ENCODE data around the gene DUSP2. TPM values are rescaled to one million over a fixed set of nuclear protein-coding genes. Genes with fewer than 3 reads are reported as not detected.

DUSP2 gene
- polyA plus RNA-seq, 1 experiment = 0.94 TPM

- Histone ChIP-seq H3K27me3 (ENCODE audit: control insufficient read depth, insufficient read depth, low read length) (peaks cover 72% of the 10 kb centered on the region), H3K4me3 (ENCODE audit: low read depth, low read length) (no peak overlapping the region), H3K27ac (ENCODE audit: low read depth, low read length) (no peak overlapping the region), H3K9me3 (ENCODE audit: control insufficient read depth, insufficient read depth, low read length) (peaks cover 9% of the 10 kb centered on the region)
- CTCF ChIA-PET = interaction anchor here (0.6 to 3.5 kb wide), 12 partner anchors 10 to 125 kb away, joined by 3 to 24 read pairs (median 4); no protein-coding TSS in a partner anchor
- TF ChIP-seq CTCF (IDR thresholded peaks at IDR 0.05; ENCODE audit: low read depth, low read length) = no peak
- POLR2A ChIA-PET = no interaction called here
- no peak for DNase-seq (ENCODE audit: low read depth, low spot score)
These were observed 27.3 kb downstream of the DUSP2 start for GRCh38 chr2:96117701-96118588.

- TF ChIP-seq CTCF (IDR thresholded peaks at IDR 0.05; ENCODE audit: low read depth, low read length) = peak; percentile 45
- no peak overlapping the region for H3K4me3 ChIP-seq (ENCODE audit: low read depth, low read length)
- POLR2A ChIA-PET = no interaction called here
- H3K27ac ChIP-seq (ENCODE audit: low read depth, low read length) = no peak overlapping the region
- CTCF ChIA-PET = interaction anchor here (0.5 to 3.5 kb wide), 16 partner anchors 9 to 184 kb away, joined by 3 to 24 read pairs (median 4); no protein-coding TSS in a partner anchor
- peaks cover 69% of the 10 kb centered on the region for H3K27me3 ChIP-seq (ENCODE audit: control insufficient read depth, insufficient read depth, low read length)
- peaks cover 9% of the 10 kb centered on the region for H3K9me3 ChIP-seq (ENCODE audit: control insufficient read depth, insufficient read depth, low read length)
- DNase-seq (ENCODE audit: low read depth, low spot score) = no peak
These were observed 28.2 kb downstream of the DUSP2 start for GRCh38 chr2:96116879-96117533.

- no peak within 1 kb of the TSS; the same call in 1 of the 2 replicates for H3K4me3 ChIP-seq (ENCODE audit: low read depth, low read length)
- POLR2A ChIA-PET = interaction anchor here (0.6 kb wide), 1 partner anchor 14 kb away, joined by 8 read pairs; no protein-coding TSS in a partner anchor
These were observed 28.8 kb downstream of the DUSP2 start, which contains the start of gene ADRA2B for GRCh38 chr2:96116424-96116878. ADRA2B (minus strand) TSS chr2:96116571; CDS start chr2:96116149, 422 bp downstream.

GRCh38 chr2:96115631-96116423 lies 29.4 kb downstream of the DUSP2 start:
- H3K27ac ChIP-seq (ENCODE audit: low read depth, low read length) = no peak overlapping the region
- ChIA-PET CTCF (interaction anchor here (0.8 to 3.5 kb wide), 5 partner anchors 8 to 123 kb away, joined by 3 to 24 read pairs (median 7); no protein-coding TSS in a partner anchor), POLR2A (interaction anchor here (0.6 kb wide), 1 partner anchor 14 kb away, joined by 8 read pairs; no protein-coding TSS in a partner anchor)
- H3K9me3 ChIP-seq (ENCODE audit: control insufficient read depth, insufficient read depth, low read length) = peaks cover 9% of the 10 kb centered on the region
- no peak for TF ChIP-seq CTCF (IDR thresholded peaks at IDR 0.05; ENCODE audit: low read depth, low read length)
- H3K4me3 ChIP-seq (ENCODE audit: low read depth, low read length) = no peak overlapping the region; the same call in 1 of the 2 replicates
- DNase-seq (ENCODE audit: low read depth, low spot score) = no peak
- peaks cover 66% of the 10 kb centered on the region for H3K27me3 ChIP-seq (ENCODE audit: control insufficient read depth, insufficient read depth, low read length)

More at GRCh38 chr2:96116424-96116878, 28.8 kb downstream of the DUSP2 start, which contains the start of gene ADRA2B:
- peaks cover 66% of the 10 kb centered on the region for H3K27me3 ChIP-seq (ENCODE audit: control insufficient read depth, insufficient read depth, low read length)
- TF ChIP-seq CTCF (IDR thresholded peaks at IDR 0.05; ENCODE audit: low read depth, low read length) = no peak
- peaks cover 9% of the 10 kb centered on the region for H3K9me3 ChIP-seq (ENCODE audit: control insufficient read depth, insufficient read depth, low read length)
- CTCF ChIA-PET = interaction anchor here (0.5 to 3.5 kb wide), 14 partner anchors 9 to 184 kb away, joined by 3 to 24 read pairs (median 4); no protein-coding TSS in a partner anchor
- DNase-seq (ENCODE audit: low read depth, low spot score) = no peak
- no peak within 1 kb of the TSS for H3K27ac ChIP-seq (ENCODE audit: low read depth, low read length)
